ENCODE measurements around the gene RPS6KA5. TPM values are rescaled to one million over a fixed set of nuclear protein-coding genes. Genes with fewer than 3 reads are reported as not detected.
"Not testable (repeated sequence)": the region's sequence is repeated elsewhere in the genome, so short reads cannot be mapped to it uniquely, and the experiment has no call there.

RPS6KA5 gene
- total and polyA plus RNA-seq, 5 donors, result 2.0 to 15.5 (median 11.5) TPM

DNA sequence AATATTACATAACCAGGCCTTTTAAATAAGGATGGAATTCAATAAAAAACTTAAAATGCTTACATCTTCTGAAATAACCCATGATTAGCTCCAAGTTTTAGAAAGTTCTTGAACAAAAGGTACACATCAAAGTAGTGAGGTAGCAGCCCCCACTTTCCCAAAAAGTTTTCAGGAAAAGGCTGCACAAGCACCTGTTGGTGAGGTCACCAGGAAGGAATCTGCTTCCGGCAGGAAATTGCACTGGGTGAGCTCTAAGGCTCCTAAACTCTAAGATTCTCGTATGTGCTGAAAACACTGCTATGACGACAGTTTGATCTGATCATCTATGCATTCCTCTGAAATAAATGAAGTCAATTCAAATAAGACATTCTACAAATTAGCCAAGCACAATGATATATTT lies 210.0 kb downstream of the RPS6KA5 start:
- 53% methylated on average over 3 of the region's 3 CpGs for WGBS
- Histone ChIP-seq H3K4me3 (ENCODE audit: low read length) (no peak overlapping the region), H3K27me3 (ENCODE audit: control insufficient read depth, insufficient read depth) (no peaks in the 10 kb centered on the region), H3K9me3 (ENCODE audit: control insufficient read depth, low read length) (no peaks in the 10 kb centered on the region), H3K27ac (ENCODE audit: low read length) (no peak overlapping the region), H3K4me1 (ENCODE audit: control insufficient read depth, insufficient read depth, low read length) (peaks cover 6% of the 10 kb centered on the region)
- DNase-seq (no peak), ATAC-seq (peak in 1 of 2 donors; percentile 71)
- intact Hi-C loops (cut with DNase I), result no loop called here

DNA sequence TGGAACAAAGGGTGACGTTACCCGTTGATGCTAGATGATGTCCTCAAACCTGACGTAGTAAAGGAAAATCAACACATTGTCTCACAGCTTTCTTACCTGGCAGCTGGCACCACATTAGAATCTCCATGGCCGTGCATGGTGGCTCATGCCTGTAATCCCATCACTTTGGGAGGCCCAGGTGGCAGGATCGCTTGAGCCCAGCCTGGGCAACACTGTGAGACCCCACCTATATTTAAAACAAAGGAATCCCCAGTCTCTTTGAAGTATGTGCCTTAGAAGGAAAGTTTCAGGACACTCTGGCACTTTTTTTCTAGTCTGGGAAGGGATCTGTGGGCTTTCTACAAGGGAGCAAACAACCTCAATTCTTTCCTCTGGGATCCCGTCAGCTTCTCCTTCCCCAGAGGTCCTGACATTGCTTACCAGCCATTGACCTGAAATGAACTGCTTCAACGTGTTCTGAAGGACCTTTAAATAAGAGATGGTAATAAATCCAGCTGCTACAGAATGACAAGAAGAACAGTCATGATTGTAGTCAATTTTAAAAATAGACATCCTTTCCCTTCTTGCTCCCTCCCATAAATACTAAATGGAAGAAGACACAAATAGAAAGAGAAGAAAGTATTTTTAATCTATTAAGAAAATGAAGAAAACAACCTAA lies 210.5 kb downstream of the RPS6KA5 start:
- DNase-seq (no peak), ATAC-seq (no peak)
- Histone ChIP-seq H3K4me3 (ENCODE audit: low read length) (no peak overlapping the region), H3K9me3 (ENCODE audit: control insufficient read depth, low read length) (no peaks in the 10 kb centered on the region), H3K27me3 (ENCODE audit: control insufficient read depth, insufficient read depth) (no peaks in the 10 kb centered on the region), H3K27ac (ENCODE audit: low read length) (no peak overlapping the region), H3K4me1 (ENCODE audit: control insufficient read depth, insufficient read depth, low read length) (peaks cover 6% of the 10 kb centered on the region)
- intact Hi-C loops (cut with DNase I), result no loop called here
- WGBS, result 81% methylated on average over 7 of the region's 7 CpGs

DNA sequence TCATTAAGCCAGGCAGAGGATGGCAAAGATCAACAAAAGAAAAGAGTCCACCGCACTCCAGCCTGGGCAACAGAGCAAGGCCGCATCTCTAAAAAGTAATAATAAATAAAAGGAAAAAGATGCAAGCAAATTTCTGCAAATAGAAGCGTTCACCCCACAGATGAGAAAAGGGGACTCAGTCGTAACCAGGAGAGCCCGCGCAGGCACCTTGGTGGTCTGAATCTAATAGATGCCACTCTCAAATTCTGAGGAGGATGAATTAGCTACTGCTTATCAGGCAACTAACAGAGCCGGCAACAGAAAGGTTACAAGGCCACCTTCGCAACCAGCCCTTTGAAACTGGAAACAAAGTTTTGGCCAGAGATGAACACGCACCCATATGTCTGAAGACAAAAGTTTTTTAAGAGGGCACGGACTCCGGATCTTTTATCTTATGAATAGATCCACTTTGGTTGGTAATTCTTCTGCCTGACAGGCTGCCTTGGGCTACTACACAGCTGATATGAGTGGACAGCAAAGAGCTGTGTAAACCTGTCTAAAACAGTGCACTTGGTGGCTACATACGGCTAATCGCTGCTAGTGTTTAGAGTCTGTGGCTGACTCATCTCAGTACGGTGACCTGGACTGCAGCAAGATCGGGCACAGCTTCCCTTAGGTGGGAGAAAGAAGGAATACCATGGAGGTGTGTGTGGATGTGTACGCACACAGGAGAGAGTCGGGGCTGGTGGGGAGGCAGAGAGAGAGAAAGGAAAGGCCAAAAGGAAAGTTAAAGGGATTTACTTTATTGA lies 211.3 kb downstream of the RPS6KA5 start:
- H3K9me3 ChIP-seq (ENCODE audit: control insufficient read depth, low read length), result no peaks in the 10 kb centered on the region
- 92% methylated on average over 17 of the region's 17 CpGs for WGBS
- no peaks in the 10 kb centered on the region for H3K27me3 ChIP-seq (ENCODE audit: control insufficient read depth, insufficient read depth)
- no peak overlapping the region for H3K4me3 ChIP-seq (ENCODE audit: low read length)
- DNase-seq, result no peak
- intact Hi-C loops (cut with DNase I), result no loop called here
- ATAC-seq, result no peak
- H3K4me1 ChIP-seq (ENCODE audit: control insufficient read depth, insufficient read depth, low read length), result peaks cover 6% of the 10 kb centered on the region
- H3K27ac ChIP-seq (ENCODE audit: low read length), result no peak overlapping the region

DNA sequence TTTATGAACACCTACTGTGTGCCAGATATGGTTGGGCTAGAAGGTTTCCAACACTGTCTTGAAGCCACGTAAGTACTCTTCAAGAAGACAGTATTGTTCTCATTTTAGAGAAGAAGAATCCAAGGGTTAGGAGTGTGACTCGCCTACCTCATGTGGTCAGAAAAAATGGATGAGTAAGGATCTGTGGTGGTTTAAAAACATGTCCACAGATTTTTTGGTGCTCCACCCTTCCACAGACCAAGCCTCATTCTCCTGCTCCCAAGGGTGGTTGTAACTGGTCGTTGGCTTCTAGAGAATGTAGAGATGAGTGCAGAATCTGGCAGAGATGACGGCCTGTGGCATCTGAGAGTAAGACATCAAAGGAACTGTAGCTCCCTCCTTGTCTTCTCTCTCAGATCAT lies 213.9 kb downstream of the RPS6KA5 start:
- H3K4me3 ChIP-seq (ENCODE audit: low read length), result no peak overlapping the region
- ATAC-seq, result no peak

DNA sequence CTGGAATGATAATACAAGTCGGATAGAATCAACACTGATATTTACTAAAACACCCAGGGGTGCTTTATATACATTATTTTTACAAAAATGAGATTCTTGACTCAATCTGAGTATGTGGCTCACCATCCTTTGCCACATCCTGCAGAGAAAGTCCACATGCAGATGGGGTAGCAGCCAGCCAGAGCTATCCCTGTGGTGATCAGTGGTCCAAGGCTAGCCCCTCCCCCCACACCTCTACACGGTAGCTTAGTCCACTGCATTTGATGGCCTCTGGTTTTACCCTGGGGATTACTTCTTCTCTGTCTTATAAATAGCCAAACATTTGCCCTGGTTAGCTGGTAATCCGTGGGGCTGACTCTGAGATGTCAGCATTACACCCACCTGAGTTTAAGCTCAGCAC lies 216.1 kb downstream of the RPS6KA5 start:
- Histone ChIP-seq H3K9me3 (ENCODE audit: control insufficient read depth, low read length) (no peaks in the 10 kb centered on the region), H3K27me3 (ENCODE audit: control insufficient read depth, insufficient read depth) (no peaks in the 10 kb centered on the region), H3K4me3 (ENCODE audit: low read length) (no peak overlapping the region), H3K4me1 (ENCODE audit: control insufficient read depth, insufficient read depth, low read length) (no peaks in the 10 kb centered on the region), H3K27ac (ENCODE audit: low read length) (no peak overlapping the region)
- WGBS, result 57% methylated on average over 3 of the region's 3 CpGs
- intact Hi-C loops (cut with DNase I), result no loop called here
- DNase-seq (no peak), ATAC-seq (no peak)

More for the DNA sequence above, 213.9 kb downstream of the RPS6KA5 start:
- no peak for DNase-seq
- H3K4me1 ChIP-seq (ENCODE audit: control insufficient read depth, insufficient read depth, low read length), result peaks cover 6% of the 10 kb centered on the region
- no peaks in the 10 kb centered on the region for H3K9me3 ChIP-seq (ENCODE audit: control insufficient read depth, low read length)
- intact Hi-C loops (cut with DNase I), result no loop called here
- no peak overlapping the region for H3K27ac ChIP-seq (ENCODE audit: low read length)
- no peaks in the 10 kb centered on the region for H3K27me3 ChIP-seq (ENCODE audit: control insufficient read depth, insufficient read depth)
- WGBS, result 94% methylated on average over 4 of the region's 4 CpGs

DNA sequence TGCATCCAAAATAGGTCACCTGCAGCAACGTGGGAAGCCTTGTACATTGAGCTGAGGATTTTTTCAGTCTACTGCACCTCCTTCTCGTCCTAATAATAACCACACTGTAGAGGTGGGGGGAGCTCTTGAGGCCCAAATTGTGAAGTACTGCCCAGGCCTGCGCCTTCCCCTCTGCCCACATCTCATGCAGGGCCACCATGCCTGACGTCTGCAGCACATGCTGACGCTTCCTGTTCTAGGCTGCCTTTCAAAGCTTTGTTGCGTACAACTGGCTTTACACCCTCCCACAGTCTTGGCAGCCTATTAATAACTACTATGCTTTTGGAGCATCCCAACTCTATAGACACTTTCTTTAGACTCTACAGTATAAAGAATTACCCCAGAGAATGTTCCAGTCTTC lies 217.7 kb downstream of the RPS6KA5 start:
- 35% methylated on average over 6 of the region's 6 CpGs for WGBS
- no peaks in the 10 kb centered on the region for H3K4me1 ChIP-seq (ENCODE audit: control insufficient read depth, insufficient read depth, low read length)
- DNase-seq (no peak), ATAC-seq (no peak)
- intact Hi-C loops (cut with DNase I), result no loop called here
- no peak overlapping the region for H3K4me3 ChIP-seq (ENCODE audit: low read length)
- no peaks in the 10 kb centered on the region for H3K27me3 ChIP-seq (ENCODE audit: control insufficient read depth, insufficient read depth)
- H3K9me3 ChIP-seq (ENCODE audit: control insufficient read depth, low read length), result no peaks in the 10 kb centered on the region
- H3K27ac ChIP-seq (ENCODE audit: low read length), result no peak overlapping the region

DNA sequence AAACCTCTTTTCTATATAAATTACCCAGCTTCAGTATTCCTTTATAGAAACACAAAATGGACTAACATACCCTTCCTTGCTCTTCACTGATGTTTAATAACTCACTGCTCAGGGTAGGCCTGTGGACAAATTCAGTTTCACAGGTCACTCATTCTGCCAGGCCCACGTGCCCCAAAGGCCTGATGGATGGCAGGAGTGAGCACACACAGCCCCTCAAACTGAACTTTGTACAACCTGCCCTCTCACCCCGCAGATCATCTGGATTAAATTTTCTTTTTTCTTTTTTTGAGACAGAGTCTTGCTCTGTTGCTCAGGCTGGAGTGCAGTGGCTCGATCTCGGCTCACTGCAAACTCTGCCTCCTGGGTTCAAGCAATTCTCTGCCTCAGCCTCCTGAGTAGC lies 219.8 kb downstream of the RPS6KA5 start:
- H3K4me3 ChIP-seq (ENCODE audit: low read length); H3K27ac ChIP-seq (ENCODE audit: low read length); intact Hi-C loops (cut with DNase I); DNase-seq; H3K27me3 ChIP-seq (ENCODE audit: control insufficient read depth, insufficient read depth); H3K9me3 ChIP-seq (ENCODE audit: control insufficient read depth, low read length); H3K4me1 ChIP-seq (ENCODE audit: control insufficient read depth, insufficient read depth, low read length); ATAC-seq: not testable (repeated sequence)
- 95% methylated on average over 4 of the region's 4 CpGs for WGBS

DNA sequence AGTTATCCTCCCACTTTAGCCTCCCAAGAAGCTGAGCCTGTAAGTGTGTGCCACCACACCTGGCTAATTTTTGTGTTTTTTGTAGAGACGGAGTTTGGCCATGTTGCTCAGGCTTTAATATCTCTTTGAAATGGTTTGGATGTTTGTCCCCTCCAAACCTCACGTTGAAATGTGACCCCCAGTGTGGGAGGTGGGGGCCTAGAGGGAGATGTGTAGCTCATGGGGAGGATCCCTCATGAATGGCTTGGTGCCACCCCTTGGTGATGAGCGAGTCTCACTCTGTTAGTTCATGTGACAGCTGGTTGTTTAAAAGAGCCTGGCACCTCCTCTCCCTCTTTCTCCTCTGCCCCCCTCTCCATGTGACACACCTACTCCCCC lies 220.6 kb downstream of the RPS6KA5 start:
- ATAC-seq (no peak), DNase-seq (no peak)
- Histone ChIP-seq H3K9me3 (ENCODE audit: control insufficient read depth, low read length) (no peaks in the 10 kb centered on the region), H3K27ac (ENCODE audit: low read length) (peak overlapping the region; percentile 74), H3K4me3 (ENCODE audit: low read length) (no peak overlapping the region), H3K4me1 (ENCODE audit: control insufficient read depth, insufficient read depth, low read length) (no peaks in the 10 kb centered on the region), H3K27me3 (ENCODE audit: control insufficient read depth, insufficient read depth) (no peaks in the 10 kb centered on the region)
- WGBS, result 88% methylated on average over 3 of the region's 3 CpGs
- intact Hi-C loops (cut with DNase I), result no loop called here

DNA sequence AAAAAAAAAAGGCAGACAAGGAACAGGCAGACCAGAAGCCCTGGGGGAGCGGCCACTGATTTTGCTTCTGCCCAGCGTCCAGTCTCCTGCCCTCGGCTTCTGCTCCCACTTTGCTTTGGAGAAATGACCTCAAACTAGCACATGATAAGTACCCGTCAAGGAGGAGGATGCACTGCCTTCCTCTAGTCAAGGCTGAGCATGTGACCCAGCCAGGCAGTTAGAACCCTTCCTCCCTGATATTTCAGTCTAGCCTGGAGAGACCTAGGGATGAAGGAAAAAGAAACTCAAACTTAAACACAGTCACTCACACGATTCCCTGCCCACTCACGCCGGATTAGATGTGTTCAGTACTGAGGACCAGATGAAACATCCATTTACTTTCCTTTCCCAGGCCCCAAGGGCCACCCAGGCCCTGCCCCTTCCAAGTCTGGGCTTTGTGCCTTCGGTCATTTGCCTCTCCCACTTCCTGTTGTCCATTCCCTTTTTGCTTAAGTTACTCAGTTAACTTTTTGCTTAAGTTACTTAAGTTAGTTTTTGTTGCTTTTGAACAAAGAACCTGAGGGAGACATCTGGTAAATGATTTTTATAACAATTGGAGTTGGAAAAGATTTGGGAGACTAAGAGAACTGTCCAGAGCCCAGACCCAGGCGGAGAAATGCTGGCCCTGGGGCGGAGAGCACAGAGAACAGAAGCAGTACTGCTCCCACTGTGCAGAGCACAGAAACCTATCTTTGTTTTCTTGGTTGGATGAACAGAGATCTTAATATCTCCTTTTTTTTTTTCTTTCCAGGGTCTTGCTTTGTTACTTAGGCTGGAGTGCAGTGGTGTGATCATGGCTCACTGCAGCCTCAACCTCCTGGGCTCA lies 221.2 kb downstream of the RPS6KA5 start:
- peak; percentile 91 to 95 for ATAC-seq
- Histone ChIP-seq H3K27ac (ENCODE audit: low read length) (peak overlapping the region; percentile 94), H3K9me3 (ENCODE audit: control insufficient read depth, low read length) (no peaks in the 10 kb centered on the region), H3K27me3 (ENCODE audit: control insufficient read depth, insufficient read depth) (no peaks in the 10 kb centered on the region), H3K4me3 (ENCODE audit: low read length) (no peak overlapping the region), H3K4me1 (ENCODE audit: control insufficient read depth, insufficient read depth, low read length) (no peaks in the 10 kb centered on the region)
- 36% methylated on average over 10 of the region's 10 CpGs for WGBS
- peak; percentile 64 to 88 (median 86) for DNase-seq
- intact Hi-C loops (cut with DNase I), result no loop called here

DNA sequence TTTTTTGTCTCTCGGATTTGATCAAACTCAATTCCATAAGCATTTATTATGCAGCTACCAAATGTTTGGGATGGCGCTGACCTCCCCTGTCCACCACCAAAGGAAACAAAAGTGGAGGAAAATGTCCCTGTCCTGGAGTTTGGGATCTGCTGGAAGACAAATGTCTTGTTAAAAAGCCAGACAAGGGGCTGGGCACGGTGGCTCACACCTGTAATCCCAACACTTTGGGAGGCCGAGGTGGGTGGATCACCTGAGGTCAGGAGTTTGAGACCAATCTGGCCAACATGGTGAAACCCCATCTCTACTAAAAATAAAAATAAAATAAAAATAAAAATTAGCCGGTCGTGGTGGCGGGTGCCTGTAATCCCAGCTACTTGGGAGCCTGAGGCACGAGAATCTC lies 221.9 kb downstream of the RPS6KA5 start:
- DNase-seq; H3K4me3 ChIP-seq (ENCODE audit: low read length); intact Hi-C loops (cut with DNase I): not testable (repeated sequence)

DNA sequence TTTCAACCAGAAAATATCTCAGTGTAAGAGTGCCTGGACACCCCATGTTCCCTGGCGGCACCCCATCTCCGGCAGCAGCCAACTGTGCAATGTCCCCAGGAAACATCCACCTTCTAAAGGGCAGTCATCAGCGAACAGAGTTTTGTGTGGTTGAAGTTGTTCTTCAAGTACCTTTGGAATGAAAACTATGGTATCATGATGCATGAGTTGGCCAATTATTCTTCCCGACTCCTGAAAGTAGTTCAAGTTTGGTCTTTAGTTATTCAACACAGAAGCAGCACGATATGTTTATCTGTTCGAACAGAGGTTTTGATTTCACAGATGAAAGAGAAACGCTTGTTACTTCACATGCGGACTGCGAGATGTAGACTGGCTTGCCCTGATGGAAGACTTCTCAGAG lies 223.1 kb downstream of the RPS6KA5 start:
- Histone ChIP-seq H3K27me3 (ENCODE audit: control insufficient read depth, insufficient read depth) (no peaks in the 10 kb centered on the region), H3K4me1 (ENCODE audit: control insufficient read depth, insufficient read depth, low read length) (no peaks in the 10 kb centered on the region), H3K9me3 (ENCODE audit: control insufficient read depth, low read length) (no peaks in the 10 kb centered on the region), H3K4me3 (ENCODE audit: low read length) (no peak overlapping the region), H3K27ac (ENCODE audit: low read length) (no peak overlapping the region)
- 96% methylated on average over 9 of the region's 9 CpGs for WGBS
- no peak for ATAC-seq
- no peak for DNase-seq
- intact Hi-C loops (cut with DNase I), result no loop called here

More for the DNA sequence above, 221.9 kb downstream of the RPS6KA5 start:
- not testable (repeated sequence) for H3K27me3 ChIP-seq (ENCODE audit: control insufficient read depth, insufficient read depth); H3K27ac ChIP-seq (ENCODE audit: low read length); H3K4me1 ChIP-seq (ENCODE audit: control insufficient read depth, insufficient read depth, low read length); ATAC-seq; H3K9me3 ChIP-seq (ENCODE audit: control insufficient read depth, low read length)
- WGBS, result 85% methylated on average over 8 of the region's 8 CpGs

Data from right cardiac atrium (tissue), 5 donors.